ENCODE data around the gene AKT1S1. TPM values are rescaled to one million over a fixed set of nuclear protein-coding genes. Genes with fewer than 3 reads are reported as not detected.

AKT1S1 gene
- total RNA-seq, 1 donor from 2014 or later: 52.0 TPM

DNA sequence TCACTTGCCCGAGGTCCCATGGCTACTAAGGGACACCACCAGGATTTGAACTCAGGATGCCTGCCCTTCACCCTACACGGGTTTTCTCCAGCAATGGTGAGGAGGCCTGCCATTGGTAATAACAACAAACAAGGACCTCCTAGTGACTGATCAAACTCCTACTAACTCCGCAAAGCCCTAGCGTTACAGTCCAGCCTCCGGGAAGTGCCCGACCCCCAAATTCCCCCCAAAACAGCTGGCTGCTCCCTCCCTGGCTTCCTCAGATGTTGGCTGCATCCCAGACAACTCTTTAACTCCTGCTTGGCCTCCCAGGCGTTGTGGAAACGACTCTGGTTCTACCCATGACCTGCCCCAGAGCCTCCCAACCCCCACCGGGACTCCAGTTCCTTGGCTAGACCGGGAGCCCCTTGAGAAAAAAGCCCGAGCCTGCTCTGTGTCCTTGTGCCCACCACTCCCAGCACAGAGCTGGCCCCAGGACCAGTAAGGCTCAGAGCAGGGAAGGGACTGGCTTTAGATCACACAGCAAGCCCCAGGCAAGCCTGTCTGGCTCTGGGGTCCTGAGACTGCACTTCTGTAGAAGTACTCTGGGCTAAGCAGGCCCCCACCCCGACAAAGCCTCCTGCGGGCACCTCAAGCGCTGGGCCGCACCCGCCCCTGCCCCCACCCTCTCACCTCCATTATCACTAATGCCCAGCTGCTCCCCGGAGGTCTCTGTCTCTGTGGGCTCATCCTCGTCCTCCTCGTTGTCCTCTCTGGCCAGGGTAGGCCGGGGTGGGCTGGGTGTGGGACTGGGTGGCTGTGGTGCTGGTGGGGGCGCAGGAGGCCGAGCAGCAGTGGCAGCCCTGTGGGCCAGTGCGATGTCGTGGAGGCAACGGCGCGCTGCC is 4.7 kb downstream of the AKT1S1 start:
- H3K4me1 Mint-ChIP-seq (ENCODE audit: low read depth): peaks cover 35% of the 10 kb centered on the region
- H3K4me3 Mint-ChIP-seq (ENCODE audit: unreplicated experiment): no peak overlapping the region
- TF ChIP-seq, protein P1, sequence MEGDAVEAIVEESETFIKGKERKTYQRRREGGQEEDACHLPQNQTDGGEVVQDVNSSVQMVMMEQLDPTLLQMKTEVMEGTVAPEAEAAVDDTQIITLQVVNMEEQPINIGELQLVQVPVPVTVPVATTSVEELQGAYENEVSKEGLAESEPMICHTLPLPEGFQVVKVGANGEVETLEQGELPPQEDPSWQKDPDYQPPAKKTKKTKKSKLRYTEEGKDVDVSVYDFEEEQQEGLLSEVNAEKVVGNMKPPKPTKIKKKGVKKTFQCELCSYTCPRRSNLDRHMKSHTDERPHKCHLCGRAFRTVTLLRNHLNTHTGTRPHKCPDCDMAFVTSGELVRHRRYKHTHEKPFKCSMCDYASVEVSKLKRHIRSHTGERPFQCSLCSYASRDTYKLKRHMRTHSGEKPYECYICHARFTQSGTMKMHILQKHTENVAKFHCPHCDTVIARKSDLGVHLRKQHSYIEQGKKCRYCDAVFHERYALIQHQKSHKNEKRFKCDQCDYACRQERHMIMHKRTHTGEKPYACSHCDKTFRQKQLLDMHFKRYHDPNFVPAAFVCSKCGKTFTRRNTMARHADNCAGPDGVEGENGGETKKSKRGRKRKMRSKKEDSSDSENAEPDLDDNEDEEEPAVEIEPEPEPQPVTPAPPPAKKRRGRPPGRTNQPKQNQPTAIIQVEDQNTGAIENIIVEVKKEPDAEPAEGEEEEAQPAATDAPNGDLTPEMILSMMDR (IDR thresholded peaks at IDR 0.05): no peak
- H3K27me3 Mint-ChIP-seq (ENCODE audit: low read depth): no peaks in the 10 kb centered on the region
- DNase-seq (ENCODE audit: low spot score): peak; percentile 69
- no peaks in the 10 kb centered on the region for H3K9me3 Mint-ChIP-seq (ENCODE audit: low read depth)
- peak overlapping the region; percentile 39 for H3K27ac Mint-ChIP-seq (ENCODE audit: unreplicated experiment)
- peaks cover 3% of the 10 kb centered on the region for H3K36me3 Mint-ChIP-seq (ENCODE audit: low read depth)

DNA sequence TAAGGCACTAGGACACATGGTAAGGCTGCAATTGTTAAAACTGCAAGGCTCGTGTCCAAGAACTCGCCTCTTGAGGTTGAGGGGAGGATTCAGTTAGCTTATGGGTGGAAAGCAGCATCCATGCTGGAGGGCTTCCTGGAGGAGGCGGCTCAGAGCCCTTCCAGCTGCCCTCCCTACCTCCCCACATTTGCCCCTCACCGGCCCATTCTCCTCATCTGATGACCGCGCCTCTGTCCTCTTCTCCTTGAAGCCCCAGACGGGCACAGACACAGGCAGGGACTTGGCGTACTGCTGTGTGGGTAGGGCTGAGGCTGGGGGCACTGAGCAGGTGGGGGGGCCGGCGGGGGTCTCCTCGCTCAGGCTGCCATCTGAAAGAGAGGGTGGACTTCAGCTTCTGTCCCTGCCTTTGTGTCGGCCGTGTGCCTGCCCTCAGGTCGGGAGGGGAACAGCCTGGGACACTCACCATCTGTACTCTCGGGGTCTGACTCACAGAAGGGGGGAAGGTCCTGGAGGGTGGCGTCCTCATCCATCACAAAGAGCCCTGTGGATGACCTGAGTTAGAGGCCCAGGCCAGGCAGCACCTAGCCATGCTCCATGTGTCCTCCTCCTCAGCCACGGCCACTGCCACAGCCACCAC is 5.7 kb downstream of the AKT1S1 start:
- Mint-ChIP-seq H3K27ac (ENCODE audit: unreplicated experiment) (peak overlapping the region; percentile 39), H3K27me3 (ENCODE audit: low read depth) (no peaks in the 10 kb centered on the region)

GRCh38 chr19:49870309-49870901 is 6.8 kb downstream of the AKT1S1 start:
- Mint-ChIP-seq H3K27me3 (ENCODE audit: low read depth) (no peaks in the 10 kb centered on the region), H3K4me3 (ENCODE audit: unreplicated experiment) (no peak overlapping the region), H3K9me3 (ENCODE audit: low read depth) (no peaks in the 10 kb centered on the region), H3K4me1 (ENCODE audit: low read depth) (peaks cover 46% of the 10 kb centered on the region), H3K27ac (ENCODE audit: unreplicated experiment) (peak overlapping the region; percentile 95), H3K36me3 (ENCODE audit: low read depth) (peaks cover 3% of the 10 kb centered on the region)
- TF ChIP-seq, protein P1 (IDR thresholded peaks at IDR 0.05): no peak
- DNase-seq (ENCODE audit: low spot score): peak; percentile 91

More for the DNA sequence above, 5.7 kb downstream of the AKT1S1 start:
- DNase-seq (ENCODE audit: low spot score): no peak
- Mint-ChIP-seq H3K4me3 (ENCODE audit: unreplicated experiment) (no peak overlapping the region), H3K36me3 (ENCODE audit: low read depth) (peaks cover 3% of the 10 kb centered on the region), H3K4me1 (ENCODE audit: low read depth) (peaks cover 40% of the 10 kb centered on the region), H3K9me3 (ENCODE audit: low read depth) (no peaks in the 10 kb centered on the region)
- TF ChIP-seq, protein P1 (IDR thresholded peaks at IDR 0.05): no peak

DNA sequence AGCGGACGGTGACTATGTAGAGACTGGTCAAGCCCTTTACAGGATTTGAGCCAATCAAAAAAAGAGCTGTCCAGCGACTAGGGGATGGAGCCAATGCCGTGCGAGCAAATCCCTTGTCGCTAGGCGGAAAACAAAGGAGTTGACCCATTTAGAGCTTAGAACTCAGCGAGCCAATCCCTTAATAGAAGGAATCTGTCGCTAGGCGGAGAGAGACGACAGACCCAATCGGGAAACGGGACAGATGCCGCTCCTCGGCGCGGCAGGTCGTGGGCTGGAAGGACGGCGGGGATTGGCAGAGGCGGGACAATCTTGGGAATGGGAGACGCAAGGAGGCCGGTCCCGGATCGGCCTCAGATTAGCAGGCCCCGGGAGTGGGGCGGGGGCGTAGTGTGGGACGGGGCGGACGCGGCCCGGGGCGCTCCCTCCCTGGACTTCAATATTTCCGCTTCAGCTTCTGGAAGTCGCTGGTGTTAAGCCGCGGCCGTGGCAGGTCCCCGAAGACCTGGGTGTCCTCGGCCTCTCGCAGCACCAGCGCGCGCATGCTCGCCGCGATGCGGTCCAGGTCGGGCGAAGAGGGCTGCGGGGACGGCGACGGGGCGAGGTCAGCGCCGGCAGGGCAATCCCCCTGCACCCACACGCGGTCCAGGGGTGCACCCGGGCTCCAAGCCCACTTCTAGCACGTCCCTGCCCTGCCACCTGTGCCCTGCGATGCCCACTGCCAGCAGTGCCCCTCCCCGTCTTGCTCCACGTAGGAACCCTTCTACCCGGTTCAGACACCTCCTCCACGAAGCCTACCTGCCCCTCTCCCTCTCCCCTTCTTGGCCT is 7.5 kb downstream of the AKT1S1 start:
- no peaks in the 10 kb centered on the region for H3K9me3 Mint-ChIP-seq (ENCODE audit: low read depth)
- H3K4me3 Mint-ChIP-seq (ENCODE audit: unreplicated experiment): no peak overlapping the region
- peaks cover 5% of the 10 kb centered on the region for H3K36me3 Mint-ChIP-seq (ENCODE audit: low read depth)
- peaks cover 46% of the 10 kb centered on the region for H3K4me1 Mint-ChIP-seq (ENCODE audit: low read depth)
- TF ChIP-seq, protein P1 (IDR thresholded peaks at IDR 0.05): peak; percentile 31
- peak; percentile 97 for DNase-seq (ENCODE audit: low spot score)
- H3K27me3 Mint-ChIP-seq (ENCODE audit: low read depth): no peaks in the 10 kb centered on the region
- H3K27ac Mint-ChIP-seq (ENCODE audit: unreplicated experiment): peak overlapping the region; percentile 95
